K562 treated with DMSO at 1 percent for 12 hours (cell line): ENCODE measurements around the gene ZFP1. TPM values are rescaled to one million over a fixed set of nuclear protein-coding genes. Genes with fewer than 3 reads are reported as not detected.

Source experiments
- total RNA-seq: library from RNA; unstranded; fragments of 300-600 nt; gene quantifications from 2 replicates; pipeline ENCODE4 v1.2.3, GENCODE V29; 2022; ENCODE audit not compliant: insufficient read depth

The ZFP1 gene
- total RNA-seq: 1.6 and 5.9 TPM in 2 replicates

GRCh38 chr16:75148311-75149195, at the start of gene ZFP1:
TSS of gene ZFP1 (plus strand) at chr16:75148524. CDS start at chr16:75152952, 4,428 bp downstream.

GRCh38 chr16:75116081-75116910, 32.0 kb upstream of the ZFP1 start, which contains the start of gene LDHD:
TSS of gene LDHD (minus strand) at chr16:75116780. CDS start at chr16:75116720, 60 bp downstream.

DNA sequence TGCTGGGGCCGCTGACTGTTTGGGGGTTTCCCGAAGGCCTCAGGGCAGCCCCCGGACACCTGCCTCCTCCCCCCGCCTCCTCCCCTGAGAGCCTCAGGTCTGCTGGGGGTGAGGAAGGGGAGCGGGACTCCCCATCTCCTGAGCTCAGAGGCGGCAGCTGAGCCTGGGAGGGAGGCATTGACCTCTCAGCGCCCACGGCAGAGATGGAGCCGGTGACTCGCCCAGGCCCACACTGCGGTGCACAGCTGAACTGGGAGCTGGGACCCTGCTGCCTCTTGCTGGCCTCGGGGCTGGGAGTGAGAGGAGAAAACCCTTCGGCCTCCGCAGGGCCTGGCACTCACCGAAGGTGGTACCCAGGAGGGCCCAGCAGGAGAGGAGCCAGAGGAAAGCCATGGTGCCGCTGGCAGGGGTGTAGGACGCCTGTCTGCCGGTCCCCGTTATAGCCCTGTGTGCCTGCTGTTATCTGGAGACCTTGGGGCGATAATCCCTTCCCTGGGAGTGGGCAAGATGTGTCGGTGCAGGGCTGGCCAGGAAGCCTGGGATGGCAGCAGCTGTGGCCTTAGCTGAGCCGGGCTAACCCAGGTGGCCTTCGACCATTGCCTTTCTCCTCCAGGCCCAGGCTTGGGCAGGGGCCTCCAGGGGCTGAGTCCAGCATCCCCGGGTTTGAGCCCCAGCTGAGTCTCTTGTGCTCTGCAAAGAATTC, 58.6 kb downstream of the ZFP1 start, which contains the start of gene CTRB2:
CTRB2 (minus strand) TSS at position 413 of the 703 bp plus-strand sequence; CDS start at position 393, 20 bp downstream.

GRCh38 chr16:75218256-75219076, 70.1 kb downstream of the ZFP1 start, which contains the start of gene CTRB1:
TSS of gene CTRB1 (plus strand) at chr16:75218988. CDS start at chr16:75219008, 20 bp downstream.

Other genes starting within 250 kb of the ZFP1 start
- gene WDR59, start 163.4 kb upstream of the ZFP1 start, total RNA-seq: 12.2 and 33.2 TPM in 2 replicates
- 24.7 and 43.8 TPM in 2 replicates for gene ZNRF1, start 149.5 kb upstream of the ZFP1 start, total RNA-seq
- gene LDHD, start 31.7 kb upstream of the ZFP1 start, total RNA-seq: 0.72 TPM in 1 of 2 replicates, not detected in the other
- not detected in 2 replicates for gene CTRB2, start 58.6 kb downstream of the ZFP1 start, total RNA-seq
- gene CTRB1, start 70.5 kb downstream of the ZFP1 start, total RNA-seq: not detected in 2 replicates
- 23.3 and 26.7 TPM in 2 replicates for gene BCAR1, start 103.1 kb downstream of the ZFP1 start, total RNA-seq